IPS-18c (cell line): ENCODE measurements around the gene EDARADD.
"Not testable (repeated sequence)": the region's sequence is repeated elsewhere in the genome, so short reads cannot be mapped to it uniquely, and the experiment has no call there.

Experiments used
- H3K4me3 ChIP-seq: 2 replicates; pipeline ENCODE4 v1.7.0; 2013; ENCODE audit warnings: low read depth, mild to moderate bottlenecking, low read length, moderate library complexity; ENCODE audit not compliant: insufficient read depth
- H3K9me3 ChIP-seq: one replicate; pipeline ENCODE4 v1.6.1; 2013; ENCODE audit warnings: mild to moderate bottlenecking, low read length, moderate library complexity; ENCODE audit not compliant: control insufficient read depth, insufficient read depth

The EDARADD gene

GRCh38 chr1:236465231-236465958 is 71.3 kb downstream of the EDARADD start:
- Histone ChIP-seq H3K4me3 (no peak overlapping the region), H3K9me3 (no peaks in the 10 kb centered on the region)

GRCh38 chr1:236465959-236466303 is 71.8 kb downstream of the EDARADD start:
- H3K9me3 ChIP-seq = no peaks in the 10 kb centered on the region

GRCh38 chr1:236467327-236467641 is 73.2 kb downstream of the EDARADD start:
- Histone ChIP-seq H3K9me3 (no peaks in the 10 kb centered on the region), H3K4me3 (no peak overlapping the region)

More at GRCh38 chr1:236465959-236466303, 71.8 kb downstream of the EDARADD start:
- H3K4me3 ChIP-seq = no peak overlapping the region

- Histone ChIP-seq H3K9me3 (no peaks in the 10 kb centered on the region), H3K4me3 (no peak overlapping the region)
Measured at GRCh38 chr1:236468625-236469024, 74.5 kb downstream of the EDARADD start.

GRCh38 chr1:236469466-236469865 is 75.4 kb downstream of the EDARADD start:
- no peak overlapping the region for H3K4me3 ChIP-seq
- H3K9me3 ChIP-seq = no peaks in the 10 kb centered on the region

- Histone ChIP-seq H3K4me3 (no peak overlapping the region), H3K9me3 (no peaks in the 10 kb centered on the region)
Measured at GRCh38 chr1:236471096-236471495, 77.0 kb downstream of the EDARADD start.

- Histone ChIP-seq H3K9me3 (no peaks in the 10 kb centered on the region), H3K4me3 (no peak overlapping the region)
Measured at GRCh38 chr1:236471653-236472052, 77.6 kb downstream of the EDARADD start.

- Histone ChIP-seq H3K4me3 (no peak overlapping the region), H3K9me3 (no peaks in the 10 kb centered on the region)
Measured at GRCh38 chr1:236472850-236473788, 79.0 kb downstream of the EDARADD start.

GRCh38 chr1:236476019-236476418 is 81.9 kb downstream of the EDARADD start:
- no peaks in the 10 kb centered on the region for H3K9me3 ChIP-seq
- H3K4me3 ChIP-seq = no peak overlapping the region

- no peak overlapping the region for H3K4me3 ChIP-seq
Measured at GRCh38 chr1:236480758-236481436, 86.8 kb downstream of the EDARADD start.

GRCh38 chr1:236484310-236484971 is 90.4 kb downstream of the EDARADD start:
- Histone ChIP-seq H3K4me3 (no peak overlapping the region; the same call in 1 of the 2 replicates), H3K9me3 (no peaks in the 10 kb centered on the region)

More at GRCh38 chr1:236480758-236481436, 86.8 kb downstream of the EDARADD start:
- H3K9me3 ChIP-seq = no peaks in the 10 kb centered on the region

- no peak overlapping the region for H3K4me3 ChIP-seq
- no peaks in the 10 kb centered on the region for H3K9me3 ChIP-seq
Measured at GRCh38 chr1:236486356-236487002, 92.4 kb downstream of the EDARADD start.

GRCh38 chr1:236489161-236489560 is 95.1 kb downstream of the EDARADD start:
- not testable (repeated sequence) for H3K4me3 ChIP-seq

GRCh38 chr1:236489710-236490377 is 95.8 kb downstream of the EDARADD start:
- Histone ChIP-seq H3K9me3 (no peaks in the 10 kb centered on the region), H3K4me3 (no peak overlapping the region)

More at GRCh38 chr1:236489161-236489560, 95.1 kb downstream of the EDARADD start:
- not testable (repeated sequence) for H3K9me3 ChIP-seq

GRCh38 chr1:236491469-236492136 is 97.5 kb downstream of the EDARADD start:
- Histone ChIP-seq H3K4me3 (no peak overlapping the region), H3K9me3 (no peaks in the 10 kb centered on the region)

GRCh38 chr1:236492378-236492777 is 98.3 kb downstream of the EDARADD start:
- Histone ChIP-seq H3K9me3 (no peaks in the 10 kb centered on the region), H3K4me3 (no peak overlapping the region)
